Nephron (organoid): ENCODE data around the gene ZNF37A.
"Not testable (repeated sequence)": the region's sequence is repeated elsewhere in the genome, so short reads cannot be mapped to it uniquely, and the experiment has no call there.

Experiments
- H3K27ac Mint-ChIP-seq, 3 experiments: 2 replicates each; pipeline ENCODE4 v1.8.0; 2020; ENCODE audit warnings: mixed read lengths in 3 of 3, mild to moderate bottlenecking in 2 of 3, moderate library complexity in 1 of 3
- H3K27me3 Mint-ChIP-seq: 2 replicates; pipeline ENCODE4 v1.8.0; 2021; ENCODE audit warnings: low read depth, mild to moderate bottlenecking, moderate library complexity, mixed read lengths
- H3K36me3 Mint-ChIP-seq: 2 replicates; pipeline ENCODE4 v1.8.0; 2020; ENCODE audit warnings: low read depth, mixed read lengths
- H3K4me1 Mint-ChIP-seq: 2 replicates; pipeline ENCODE4 v1.8.0; 2020; ENCODE audit warnings: mixed read lengths
- H3K4me3 Mint-ChIP-seq, 3 experiments: 2 replicates each; pipeline ENCODE4 v1.8.0; 2020; ENCODE audit warnings: mild to moderate bottlenecking in 3 of 3, mixed read lengths in 3 of 3, moderate library complexity in 2 of 3
- H3K9me3 Mint-ChIP-seq: 2 replicates; pipeline ENCODE4 v1.8.0; 2020; ENCODE audit warnings: mixed read lengths
- CTCF ChIP-seq, 3 experiments: fragments of 200-600 bp; sonication (generic); IDR thresholded peaks; one replicate each; pipeline ENCODE4 v1.5.0; 2021; ENCODE audit warnings: antibody characterized with exemption in 3 of 3; ENCODE audit not compliant: unreplicated experiment in 3 of 3

ZNF37A gene

GRCh38 chr10:38143587-38143986 is 49.5 kb downstream of the ZNF37A start:
- Mint-ChIP-seq H3K27ac (no peak overlapping the region), H3K36me3 (peaks cover 26% of the 10 kb centered on the region), H3K27me3 (no peaks in the 10 kb centered on the region), H3K9me3 (peaks cover 59% of the 10 kb centered on the region), H3K4me1 (no peaks in the 10 kb centered on the region), H3K4me3 (no peak overlapping the region)
- no peak for TF ChIP-seq CTCF (IDR thresholded peaks at IDR 0.05; ENCODE audit: unreplicated experiment in 3 of 3)

DNA sequence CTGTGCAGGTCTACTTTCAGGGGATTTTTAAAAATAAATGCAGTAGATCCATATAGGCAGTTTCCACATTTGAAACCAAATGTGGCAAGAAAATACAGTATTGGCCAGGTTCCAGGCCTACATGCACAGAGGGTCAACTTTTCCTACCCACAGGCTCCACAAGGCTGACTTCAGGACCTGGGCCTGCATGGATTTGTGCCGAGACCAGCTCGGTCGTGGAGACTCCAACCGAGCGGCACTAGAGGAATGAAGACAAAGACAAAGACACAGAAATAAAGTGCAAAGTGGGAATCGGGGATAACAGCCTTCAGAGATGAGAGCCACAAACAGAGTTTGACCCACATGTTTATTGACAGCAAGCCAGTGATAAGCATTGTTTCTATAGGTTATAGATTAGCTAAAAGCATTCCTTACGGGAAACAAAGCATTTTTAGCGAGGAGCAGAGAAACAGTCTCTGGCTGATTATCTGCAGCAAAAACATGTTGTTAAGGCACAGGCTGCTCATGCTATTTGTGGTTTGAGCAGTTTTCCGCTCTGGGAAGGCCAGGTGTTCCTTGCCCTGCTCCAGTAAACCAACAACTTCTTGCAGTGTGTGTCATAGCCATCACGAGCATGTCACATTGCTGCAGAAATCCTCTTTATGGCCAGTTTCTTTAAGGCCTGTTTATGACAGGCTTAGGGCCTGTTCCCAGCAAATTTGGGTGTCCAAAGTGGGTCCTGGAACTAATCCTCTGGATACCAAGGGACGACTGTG is 52.6 kb downstream of the ZNF37A start:
- H3K36me3 Mint-ChIP-seq = peaks cover 9% of the 10 kb centered on the region
- peaks cover 58% of the 10 kb centered on the region for H3K9me3 Mint-ChIP-seq
- H3K4me1 Mint-ChIP-seq = no peaks in the 10 kb centered on the region
- TF ChIP-seq CTCF (IDR thresholded peaks at IDR 0.05; ENCODE audit: unreplicated experiment in 3 of 3) = no peak
- no peak overlapping the region for H3K27ac Mint-ChIP-seq
- no peaks in the 10 kb centered on the region for H3K27me3 Mint-ChIP-seq
- H3K4me3 Mint-ChIP-seq = no peak overlapping the region

DNA sequence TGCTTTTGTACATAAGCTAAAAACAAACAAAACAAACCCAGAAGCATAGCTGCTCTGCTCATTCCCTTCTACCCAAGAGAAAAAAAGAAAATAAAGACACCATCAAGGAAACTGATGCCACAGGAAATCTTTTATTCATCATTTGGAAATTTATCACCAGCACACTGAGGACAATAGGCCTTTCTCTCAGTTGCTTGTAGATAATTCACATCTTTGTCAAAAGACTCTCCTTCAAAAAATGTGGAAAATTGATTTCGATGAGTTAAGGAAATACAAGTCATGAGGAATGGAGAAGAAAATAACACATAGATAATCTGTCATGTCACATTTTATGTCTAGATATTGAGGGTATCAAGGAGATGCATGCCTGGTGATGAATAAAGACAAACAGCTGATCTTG is 53.5 kb downstream of the ZNF37A start:
- Mint-ChIP-seq H3K9me3 (peaks cover 56% of the 10 kb centered on the region), H3K27me3 (no peaks in the 10 kb centered on the region), H3K4me3 (no peak overlapping the region), H3K27ac (no peak overlapping the region), H3K4me1 (no peaks in the 10 kb centered on the region), H3K36me3 (peaks cover 9% of the 10 kb centered on the region)
- TF ChIP-seq CTCF (IDR thresholded peaks at IDR 0.05; ENCODE audit: unreplicated experiment in 3 of 3) = no peak

- H3K36me3 Mint-ChIP-seq, H3K27me3 Mint-ChIP-seq, H3K27ac Mint-ChIP-seq, H3K4me1 Mint-ChIP-seq, H3K4me3 Mint-ChIP-seq: not testable (repeated sequence)
- peaks cover 52% of the 10 kb centered on the region for H3K9me3 Mint-ChIP-seq
Observed at GRCh38 chr10:38150891-38151463, 56.8 kb downstream of the ZNF37A start.

DNA sequence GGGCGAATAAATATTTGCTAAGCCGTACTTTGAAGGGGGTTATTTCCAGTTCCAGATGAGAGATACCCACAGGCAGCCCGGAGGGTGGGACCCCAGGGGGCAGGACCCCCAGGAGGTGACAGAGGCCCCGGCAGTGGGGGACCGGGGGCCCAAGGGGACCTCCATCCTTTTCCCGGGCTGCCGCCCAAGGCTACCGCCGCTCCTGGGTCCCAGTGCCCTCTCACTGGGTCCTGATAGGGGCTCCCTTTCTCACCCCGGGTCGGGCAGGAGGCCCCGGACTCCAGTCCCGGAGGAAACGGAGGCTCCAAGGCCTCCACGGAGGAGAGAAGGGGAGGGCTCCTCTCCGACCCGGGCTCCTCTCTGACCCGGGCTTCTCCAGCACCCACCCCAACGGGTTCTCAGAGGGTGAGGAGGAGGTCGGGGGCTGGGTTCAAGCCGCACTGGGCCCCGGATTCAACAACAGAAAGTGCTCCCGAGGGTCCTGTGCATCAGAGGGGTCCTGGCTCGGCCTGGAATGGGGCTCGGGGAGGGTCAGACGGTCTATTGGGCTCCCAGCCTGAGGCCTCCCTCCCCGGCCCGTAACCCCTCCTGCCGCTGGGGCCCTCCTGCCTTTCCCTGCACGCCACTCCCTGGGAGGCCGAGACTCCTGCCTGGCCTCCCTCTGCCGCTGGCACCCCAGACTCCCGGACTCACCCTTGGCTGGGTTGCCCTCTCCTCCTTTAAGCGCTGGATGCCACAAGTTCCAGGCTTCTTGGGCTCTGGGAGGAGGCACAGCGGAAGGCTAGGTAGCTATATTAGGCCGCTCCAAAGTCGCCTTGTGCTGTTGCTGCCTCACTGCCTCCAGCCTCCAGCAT is 62.5 kb downstream of the ZNF37A start:
- H3K4me1 Mint-ChIP-seq = no peaks in the 10 kb centered on the region
- no peaks in the 10 kb centered on the region for H3K27me3 Mint-ChIP-seq
- no peak overlapping the region for H3K4me3 Mint-ChIP-seq
- no peak for TF ChIP-seq CTCF (IDR thresholded peaks at IDR 0.05; ENCODE audit: unreplicated experiment in 3 of 3)
- peaks cover 3% of the 10 kb centered on the region for H3K36me3 Mint-ChIP-seq
- peaks cover 53% of the 10 kb centered on the region for H3K9me3 Mint-ChIP-seq
- H3K27ac Mint-ChIP-seq = no peak overlapping the region

GRCh38 chr10:38157270-38157685 is 63.1 kb downstream of the ZNF37A start:
- Mint-ChIP-seq H3K4me1 (no peaks in the 10 kb centered on the region), H3K9me3 (peaks cover 55% of the 10 kb centered on the region), H3K27ac (no peak overlapping the region), H3K27me3 (no peaks in the 10 kb centered on the region), H3K4me3 (no peak overlapping the region), H3K36me3 (peaks cover 3% of the 10 kb centered on the region)
- TF ChIP-seq CTCF (IDR thresholded peaks at IDR 0.05; ENCODE audit: unreplicated experiment in 3 of 3) = no peak
